ENCODE results near the gene WASHC2A.
"Not testable (repeated sequence)": the region's sequence is repeated elsewhere in the genome, so short reads cannot be mapped to it uniquely, and the experiment has no call there.

Gene WASHC2A

DNA sequence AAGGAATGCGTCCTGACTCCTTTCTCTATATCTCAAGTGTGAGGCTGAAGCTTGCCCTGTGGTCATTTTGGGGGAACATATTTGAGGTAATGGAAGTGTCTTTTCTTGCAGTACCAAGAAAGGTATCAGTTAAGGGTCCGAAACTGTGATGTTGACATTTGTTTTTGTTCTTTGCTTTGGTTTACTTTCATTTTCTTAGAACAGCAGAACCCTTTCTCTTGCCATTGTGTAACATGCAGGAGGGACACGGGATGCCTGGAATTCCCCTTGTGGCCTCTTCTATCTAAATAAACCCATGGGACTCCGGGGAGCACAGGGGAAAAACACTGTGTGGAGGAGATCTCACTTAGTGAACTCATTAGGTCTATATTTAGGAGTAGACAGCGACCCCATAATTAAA is 34.5 kb downstream of the WASHC2A start:
- H3K27me3 ChIP-seq (ENCODE audit: control insufficient read depth in 1 of 2, insufficient read depth in 2 of 2, low read length in 2 of 2); H3K27ac ChIP-seq (ENCODE audit: low read length); H3K4me1 ChIP-seq (ENCODE audit: control insufficient read depth, insufficient read depth, low read length); H3K9me3 ChIP-seq (ENCODE audit: control insufficient read depth in 2 of 2, low read length in 2 of 2); H3K36me3 ChIP-seq (ENCODE audit: control insufficient read depth in 2 of 2, insufficient read depth in 2 of 2, low read length in 2 of 2); H3K9ac ChIP-seq (ENCODE audit: low read length in 2 of 2); H3K4me3 ChIP-seq (ENCODE audit: low read length in 2 of 2): not testable (repeated sequence)

DNA sequence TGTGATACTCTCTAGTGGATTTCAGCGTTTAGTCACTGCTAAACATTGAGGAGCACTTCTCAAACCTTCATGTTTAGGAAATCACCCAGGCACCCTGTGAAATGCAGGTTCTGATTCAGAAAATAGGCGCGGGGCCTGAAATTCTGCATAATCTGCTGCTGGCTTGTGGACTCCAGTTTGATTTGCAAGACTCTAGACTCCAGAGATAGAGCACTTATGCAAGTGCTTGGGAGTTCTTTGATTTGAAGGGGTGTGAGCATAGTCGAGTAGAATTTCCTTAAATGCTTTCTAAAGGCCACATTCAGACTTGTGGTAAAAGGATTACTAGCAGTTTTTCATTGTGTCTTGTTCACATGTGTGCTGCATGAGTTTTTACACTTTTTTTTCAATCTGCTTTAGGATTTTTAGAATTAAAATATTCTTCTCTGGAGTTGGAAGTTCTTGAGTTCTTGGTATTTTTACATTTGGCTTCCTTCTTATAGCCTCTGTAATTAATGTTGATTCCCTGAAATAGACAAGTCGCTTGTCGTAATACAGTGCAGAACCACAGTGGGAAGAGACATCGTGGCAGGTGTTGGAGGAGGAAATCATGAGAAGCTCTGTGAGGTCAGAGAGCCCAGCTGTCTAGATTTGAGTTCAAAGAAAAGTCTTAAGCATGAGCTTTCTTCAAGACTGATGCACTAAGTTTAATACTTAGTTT is 41.4 kb downstream of the WASHC2A start:
- not testable (repeated sequence) for H3K4me3 ChIP-seq (ENCODE audit: low read length in 2 of 2); H3K4me1 ChIP-seq (ENCODE audit: control insufficient read depth, insufficient read depth, low read length); H3K27ac ChIP-seq (ENCODE audit: low read length); H3K9me3 ChIP-seq (ENCODE audit: control insufficient read depth in 2 of 2, low read length in 2 of 2); H3K9ac ChIP-seq (ENCODE audit: low read length in 2 of 2); H3K27me3 ChIP-seq (ENCODE audit: control insufficient read depth in 1 of 2, insufficient read depth in 2 of 2, low read length in 2 of 2); H3K36me3 ChIP-seq (ENCODE audit: control insufficient read depth in 2 of 2, insufficient read depth in 2 of 2, low read length in 2 of 2)

DNA sequence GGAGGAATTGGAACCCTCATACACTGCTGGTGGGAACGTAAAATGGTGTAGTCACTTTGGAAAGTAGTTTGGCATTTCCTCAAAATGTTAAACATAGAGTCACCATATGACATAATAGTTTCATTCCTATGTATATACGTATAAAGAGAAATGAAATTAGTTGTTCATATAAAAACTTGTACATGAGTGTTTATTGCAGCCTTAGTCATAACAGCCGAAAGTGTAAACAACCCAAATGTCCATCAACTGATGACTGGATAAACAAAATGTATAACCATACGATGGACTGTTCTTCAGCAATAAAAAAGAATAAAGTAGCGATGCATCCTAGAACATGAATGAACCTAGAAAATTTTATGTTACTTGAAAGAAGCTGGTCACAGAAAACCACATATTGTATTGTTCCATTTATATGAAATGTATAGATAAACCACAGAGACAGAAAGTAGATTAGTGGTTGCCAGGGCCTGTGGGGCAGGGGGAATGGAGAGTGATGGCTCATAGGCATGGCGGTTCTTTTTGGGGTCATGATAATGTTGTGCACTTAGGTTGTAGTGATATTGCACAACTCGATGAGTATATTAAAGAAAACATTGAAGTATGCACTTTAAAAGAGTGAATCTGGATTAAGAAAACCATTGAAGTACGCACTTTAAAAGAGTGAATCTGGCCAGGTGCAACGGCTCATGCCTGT is 44.8 kb downstream of the WASHC2A start:
- not testable (repeated sequence) for H3K27me3 ChIP-seq (ENCODE audit: control insufficient read depth in 1 of 2, insufficient read depth in 2 of 2, low read length in 2 of 2); H3K27ac ChIP-seq (ENCODE audit: low read length); H3K4me1 ChIP-seq (ENCODE audit: control insufficient read depth, insufficient read depth, low read length); H3K9me3 ChIP-seq (ENCODE audit: control insufficient read depth in 2 of 2, low read length in 2 of 2); H3K36me3 ChIP-seq (ENCODE audit: control insufficient read depth in 2 of 2, insufficient read depth in 2 of 2, low read length in 2 of 2); H3K9ac ChIP-seq (ENCODE audit: low read length in 2 of 2); H3K4me3 ChIP-seq (ENCODE audit: low read length in 2 of 2)

DNA sequence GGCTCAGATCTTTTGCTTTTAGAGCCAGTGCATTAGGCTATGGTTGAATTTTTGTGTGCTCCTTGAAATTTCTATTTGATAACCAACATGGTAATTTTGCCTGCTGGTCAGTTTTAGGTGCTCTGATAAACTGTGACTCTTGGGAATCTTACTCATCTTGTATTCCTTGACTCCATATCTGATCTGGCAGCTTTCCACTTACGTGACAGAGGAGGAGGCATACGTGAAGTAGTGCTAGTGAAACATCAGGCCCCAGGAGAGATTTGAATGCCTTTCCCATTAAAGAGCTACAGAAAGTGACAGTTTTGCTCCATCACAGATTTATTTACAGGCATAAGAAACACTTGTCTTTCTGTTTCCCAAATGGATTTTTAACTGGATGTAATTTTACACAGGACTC is 59.0 kb downstream of the WASHC2A start:
- H3K27ac ChIP-seq (ENCODE audit: low read length); H3K9ac ChIP-seq (ENCODE audit: low read length in 2 of 2); H3K4me3 ChIP-seq (ENCODE audit: low read length in 2 of 2); H3K27me3 ChIP-seq (ENCODE audit: control insufficient read depth in 1 of 2, insufficient read depth in 2 of 2, low read length in 2 of 2); H3K4me1 ChIP-seq (ENCODE audit: control insufficient read depth, insufficient read depth, low read length); H3K36me3 ChIP-seq (ENCODE audit: control insufficient read depth in 2 of 2, insufficient read depth in 2 of 2, low read length in 2 of 2); H3K9me3 ChIP-seq (ENCODE audit: control insufficient read depth in 2 of 2, low read length in 2 of 2): not testable (repeated sequence)

DNA sequence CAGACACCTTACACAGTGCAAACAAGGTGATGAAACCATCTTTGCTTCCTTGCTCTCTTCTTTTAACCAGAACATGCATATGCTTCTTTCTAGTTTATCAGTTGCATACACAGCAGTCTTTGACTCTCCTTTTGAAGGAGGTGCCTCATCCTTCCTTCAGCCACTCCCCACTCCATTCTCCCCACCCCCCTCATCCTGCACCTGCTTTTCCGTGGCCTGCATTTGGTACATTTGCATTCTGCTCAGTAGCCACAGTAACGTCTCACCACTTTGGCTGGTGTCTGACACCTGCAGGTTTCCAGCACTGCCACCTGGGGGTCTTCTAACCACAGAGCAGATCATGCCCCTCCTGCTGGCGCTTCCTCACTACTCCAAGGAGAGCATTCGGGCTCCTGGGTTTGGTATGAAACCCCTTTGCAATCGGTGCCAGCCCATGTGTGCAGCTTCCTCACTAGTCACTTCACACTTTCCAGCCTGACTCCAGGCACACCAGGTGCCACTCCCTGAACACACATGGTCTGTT is 60.1 kb downstream of the WASHC2A start:
- H3K27ac ChIP-seq (ENCODE audit: low read length); H3K4me3 ChIP-seq (ENCODE audit: low read length in 2 of 2); H3K27me3 ChIP-seq (ENCODE audit: control insufficient read depth in 1 of 2, insufficient read depth in 2 of 2, low read length in 2 of 2); H3K4me1 ChIP-seq (ENCODE audit: control insufficient read depth, insufficient read depth, low read length); H3K9ac ChIP-seq (ENCODE audit: low read length in 2 of 2); H3K9me3 ChIP-seq (ENCODE audit: control insufficient read depth in 2 of 2, low read length in 2 of 2): not testable (repeated sequence)
- peaks cover 0 to 11% of the 10 kb centered on the region in 2 donors for H3K36me3 ChIP-seq (ENCODE audit: control insufficient read depth in 2 of 2, insufficient read depth in 2 of 2, low read length in 2 of 2)

DNA sequence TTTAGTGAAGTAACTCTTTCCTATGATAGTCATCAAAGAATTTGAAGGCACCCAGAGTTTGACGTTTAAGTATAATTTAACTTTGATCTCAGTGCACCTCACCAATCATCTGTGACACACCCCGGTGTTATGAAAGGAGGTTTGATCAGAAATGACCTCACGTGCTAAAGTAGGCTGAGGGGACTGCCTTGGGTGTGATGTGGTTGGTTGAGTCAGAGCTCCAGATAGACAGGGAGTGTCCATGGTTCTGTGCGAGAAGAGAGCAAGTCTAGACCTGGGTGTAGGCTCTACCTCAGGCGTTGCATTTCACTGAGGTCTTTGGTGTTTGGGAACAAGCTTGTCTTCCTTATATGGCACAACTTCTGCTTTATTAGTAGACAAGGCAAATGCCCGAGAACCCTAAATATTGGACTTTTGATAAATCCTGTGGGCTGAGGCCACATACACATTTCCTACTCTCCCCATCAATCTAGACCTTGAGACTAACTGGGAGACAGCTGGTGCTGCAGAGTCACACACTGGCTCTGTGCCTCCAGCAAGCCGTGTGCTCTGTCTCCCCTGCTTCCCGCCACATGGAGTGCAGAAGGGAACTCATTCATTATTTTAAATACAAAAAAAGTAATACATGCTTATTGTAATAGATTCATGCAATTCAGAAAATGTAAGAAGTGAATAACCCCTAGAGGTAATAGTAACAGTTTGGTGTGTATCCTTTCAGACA is 63.7 kb downstream of the WASHC2A start:
- not testable (repeated sequence) for H3K36me3 ChIP-seq (ENCODE audit: control insufficient read depth in 2 of 2, insufficient read depth in 2 of 2, low read length in 2 of 2); H3K4me1 ChIP-seq (ENCODE audit: control insufficient read depth, insufficient read depth, low read length); H3K9ac ChIP-seq (ENCODE audit: low read length in 2 of 2); H3K27me3 ChIP-seq (ENCODE audit: control insufficient read depth in 1 of 2, insufficient read depth in 2 of 2, low read length in 2 of 2); H3K9me3 ChIP-seq (ENCODE audit: control insufficient read depth in 2 of 2, low read length in 2 of 2); H3K27ac ChIP-seq (ENCODE audit: low read length); H3K4me3 ChIP-seq (ENCODE audit: low read length in 2 of 2)

DNA sequence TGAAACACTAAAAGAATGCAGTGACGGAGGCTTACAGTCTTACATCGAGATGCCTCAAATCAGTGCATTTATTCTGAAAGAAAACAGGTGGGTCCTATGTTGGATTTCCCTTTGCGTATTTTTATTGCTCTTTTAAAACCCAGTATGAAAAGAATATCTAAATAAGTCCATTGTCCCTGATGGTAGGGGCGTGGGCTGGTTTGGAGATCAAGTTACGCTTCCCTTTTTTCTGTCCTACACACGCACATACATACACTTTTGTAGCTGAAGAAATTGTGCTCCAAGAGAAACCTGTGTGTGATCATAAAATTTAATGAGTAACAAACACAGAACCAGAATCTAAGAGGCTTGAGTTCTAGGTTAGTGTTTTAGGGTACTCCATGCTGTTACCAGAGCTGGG is 64.6 kb downstream of the WASHC2A start:
- not testable (repeated sequence) for H3K9ac ChIP-seq (ENCODE audit: low read length in 2 of 2); H3K4me1 ChIP-seq (ENCODE audit: control insufficient read depth, insufficient read depth, low read length); H3K27me3 ChIP-seq (ENCODE audit: control insufficient read depth in 1 of 2, insufficient read depth in 2 of 2, low read length in 2 of 2); H3K36me3 ChIP-seq (ENCODE audit: control insufficient read depth in 2 of 2, insufficient read depth in 2 of 2, low read length in 2 of 2); H3K4me3 ChIP-seq (ENCODE audit: low read length in 2 of 2); H3K27ac ChIP-seq (ENCODE audit: low read length); H3K9me3 ChIP-seq (ENCODE audit: control insufficient read depth in 2 of 2, low read length in 2 of 2)

DNA sequence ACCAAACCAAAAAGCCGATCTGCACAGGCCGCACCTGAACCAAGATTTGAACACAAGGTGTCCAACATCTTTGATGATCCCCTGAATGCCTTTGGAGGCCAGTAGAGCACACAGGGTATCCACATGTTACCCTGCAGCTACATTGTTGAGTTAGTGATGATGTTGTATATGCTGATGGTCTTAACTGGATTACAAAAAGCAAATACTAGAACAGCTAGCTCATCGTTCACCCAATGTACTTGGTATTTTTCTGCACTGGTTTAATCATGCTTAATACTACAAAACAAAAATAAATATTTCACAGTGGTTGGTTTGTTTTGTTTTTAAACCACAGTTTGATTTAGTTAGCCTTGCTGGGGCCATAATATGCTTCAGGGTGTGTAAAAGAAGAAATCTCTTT is 65.1 kb downstream of the WASHC2A start:
- H3K9me3 ChIP-seq (ENCODE audit: control insufficient read depth in 2 of 2, low read length in 2 of 2); H3K9ac ChIP-seq (ENCODE audit: low read length in 2 of 2); H3K4me1 ChIP-seq (ENCODE audit: control insufficient read depth, insufficient read depth, low read length); H3K36me3 ChIP-seq (ENCODE audit: control insufficient read depth in 2 of 2, insufficient read depth in 2 of 2, low read length in 2 of 2); H3K27ac ChIP-seq (ENCODE audit: low read length); H3K27me3 ChIP-seq (ENCODE audit: control insufficient read depth in 1 of 2, insufficient read depth in 2 of 2, low read length in 2 of 2); H3K4me3 ChIP-seq (ENCODE audit: low read length in 2 of 2): not testable (repeated sequence)

DNA sequence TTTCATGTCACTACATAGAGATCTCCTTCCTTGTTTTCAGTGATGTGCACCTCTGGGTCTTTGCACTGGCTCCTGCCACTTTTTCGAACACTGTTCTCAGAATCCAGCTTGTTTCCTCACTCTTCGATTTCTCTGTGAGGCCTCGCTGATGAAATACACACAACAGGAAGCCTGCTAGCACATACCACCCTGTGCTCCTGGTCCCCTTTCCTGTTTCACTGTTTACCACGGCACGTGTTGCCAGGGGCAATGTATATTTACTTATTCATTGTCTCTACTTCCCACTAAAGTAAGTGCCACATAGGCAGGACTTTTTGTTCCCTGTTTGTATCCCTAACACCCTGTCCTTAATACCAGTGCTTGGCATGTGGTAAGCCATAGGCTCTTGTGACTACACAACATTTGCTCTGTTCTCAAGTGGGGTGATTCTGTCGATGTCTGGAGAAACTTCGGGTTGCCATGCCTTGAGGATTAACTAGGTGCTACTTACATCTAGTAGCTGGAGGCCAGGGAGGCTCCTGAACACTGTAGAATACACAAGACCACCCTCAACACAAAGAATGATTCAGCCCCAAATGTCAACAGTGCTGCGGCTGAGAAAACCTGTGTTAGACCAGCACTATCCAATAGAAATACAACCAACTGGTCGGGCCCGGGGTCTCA is 75.9 kb downstream of the WASHC2A start:
- not testable (repeated sequence) for H3K27me3 ChIP-seq (ENCODE audit: control insufficient read depth in 1 of 2, insufficient read depth in 2 of 2, low read length in 2 of 2); H3K4me1 ChIP-seq (ENCODE audit: control insufficient read depth, insufficient read depth, low read length); H3K9me3 ChIP-seq (ENCODE audit: control insufficient read depth in 2 of 2, low read length in 2 of 2); H3K36me3 ChIP-seq (ENCODE audit: control insufficient read depth in 2 of 2, insufficient read depth in 2 of 2, low read length in 2 of 2); H3K9ac ChIP-seq (ENCODE audit: low read length in 2 of 2); H3K27ac ChIP-seq (ENCODE audit: low read length); H3K4me3 ChIP-seq (ENCODE audit: low read length in 2 of 2)

DNA sequence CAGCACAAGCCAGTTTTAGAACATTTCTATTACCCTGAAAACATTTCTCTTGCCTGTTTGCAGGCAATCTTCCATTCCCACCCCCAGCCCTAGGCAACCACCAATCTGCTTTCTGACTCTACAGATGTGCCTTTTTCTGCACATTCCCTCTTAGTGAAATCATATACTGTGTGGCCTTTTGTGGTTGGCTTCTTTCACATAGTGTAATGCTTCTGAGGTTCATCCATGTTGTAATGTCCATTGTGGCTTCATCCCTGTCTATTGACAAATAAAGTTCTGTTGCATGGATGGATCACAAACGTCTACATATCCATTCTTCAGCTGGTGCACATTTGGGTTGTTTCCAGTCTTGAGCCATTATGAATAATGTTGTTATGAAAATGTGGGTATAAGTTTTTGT is 77.8 kb downstream of the WASHC2A start:
- not testable (repeated sequence) for H3K4me1 ChIP-seq (ENCODE audit: control insufficient read depth, insufficient read depth, low read length); H3K4me3 ChIP-seq (ENCODE audit: low read length in 2 of 2); H3K27ac ChIP-seq (ENCODE audit: low read length)

More for the DNA sequence above, 77.8 kb downstream of the WASHC2A start:
- not testable (repeated sequence) for H3K36me3 ChIP-seq (ENCODE audit: control insufficient read depth in 2 of 2, insufficient read depth in 2 of 2, low read length in 2 of 2); H3K27me3 ChIP-seq (ENCODE audit: control insufficient read depth in 1 of 2, insufficient read depth in 2 of 2, low read length in 2 of 2); H3K9ac ChIP-seq (ENCODE audit: low read length in 2 of 2); H3K9me3 ChIP-seq (ENCODE audit: control insufficient read depth in 2 of 2, low read length in 2 of 2)
